Astrocyte (in vitro differentiated cells and primary cell): Measurements from ENCODE around the gene TMUB2.

ENCODE experiments used
- EZH2 ChIP-seq: IDR thresholded peaks from 2 replicates; pipeline ENCODE4 v1.6.1; 2012; ENCODE audit warnings: mild to moderate bottlenecking, low read length, inconsistent platforms; ENCODE audit not compliant: insufficient read depth
- TF ChIP-seq, protein P1 (sequence below): IDR thresholded peaks from 2 replicates; pipeline ENCODE4 v1.5.1; 2011; ENCODE audit warnings: low read depth, mild to moderate bottlenecking, inconsistent platforms, low read length, moderate library complexity; ENCODE audit not compliant: insufficient read depth

DNA sequence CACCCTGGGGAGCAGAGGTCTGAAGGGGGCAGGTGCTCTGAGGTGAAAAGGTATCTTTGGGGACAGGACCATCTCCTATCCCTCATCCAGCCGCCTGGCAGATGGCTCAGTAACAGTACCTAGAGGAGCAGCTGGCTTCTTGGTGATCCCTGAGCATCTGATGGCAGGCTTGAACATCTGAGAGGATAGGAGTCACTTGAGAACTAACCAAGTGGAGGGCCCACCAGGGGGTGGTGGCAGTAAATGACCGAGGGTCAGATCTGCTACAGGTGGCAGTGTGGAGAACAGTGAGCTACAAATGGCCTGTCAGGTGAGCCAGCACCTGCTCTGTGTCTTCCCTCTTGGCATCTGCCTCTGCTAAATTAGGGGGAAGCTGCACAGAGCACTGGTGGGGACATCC lies 31.3 kb upstream of the TMUB2 start:
- TF ChIP-seq, protein P1, sequence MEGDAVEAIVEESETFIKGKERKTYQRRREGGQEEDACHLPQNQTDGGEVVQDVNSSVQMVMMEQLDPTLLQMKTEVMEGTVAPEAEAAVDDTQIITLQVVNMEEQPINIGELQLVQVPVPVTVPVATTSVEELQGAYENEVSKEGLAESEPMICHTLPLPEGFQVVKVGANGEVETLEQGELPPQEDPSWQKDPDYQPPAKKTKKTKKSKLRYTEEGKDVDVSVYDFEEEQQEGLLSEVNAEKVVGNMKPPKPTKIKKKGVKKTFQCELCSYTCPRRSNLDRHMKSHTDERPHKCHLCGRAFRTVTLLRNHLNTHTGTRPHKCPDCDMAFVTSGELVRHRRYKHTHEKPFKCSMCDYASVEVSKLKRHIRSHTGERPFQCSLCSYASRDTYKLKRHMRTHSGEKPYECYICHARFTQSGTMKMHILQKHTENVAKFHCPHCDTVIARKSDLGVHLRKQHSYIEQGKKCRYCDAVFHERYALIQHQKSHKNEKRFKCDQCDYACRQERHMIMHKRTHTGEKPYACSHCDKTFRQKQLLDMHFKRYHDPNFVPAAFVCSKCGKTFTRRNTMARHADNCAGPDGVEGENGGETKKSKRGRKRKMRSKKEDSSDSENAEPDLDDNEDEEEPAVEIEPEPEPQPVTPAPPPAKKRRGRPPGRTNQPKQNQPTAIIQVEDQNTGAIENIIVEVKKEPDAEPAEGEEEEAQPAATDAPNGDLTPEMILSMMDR: no peak
- no peak for TF ChIP-seq EZH2
